Measurements from ENCODE around the gene DTNA.

Gene DTNA

DNA sequence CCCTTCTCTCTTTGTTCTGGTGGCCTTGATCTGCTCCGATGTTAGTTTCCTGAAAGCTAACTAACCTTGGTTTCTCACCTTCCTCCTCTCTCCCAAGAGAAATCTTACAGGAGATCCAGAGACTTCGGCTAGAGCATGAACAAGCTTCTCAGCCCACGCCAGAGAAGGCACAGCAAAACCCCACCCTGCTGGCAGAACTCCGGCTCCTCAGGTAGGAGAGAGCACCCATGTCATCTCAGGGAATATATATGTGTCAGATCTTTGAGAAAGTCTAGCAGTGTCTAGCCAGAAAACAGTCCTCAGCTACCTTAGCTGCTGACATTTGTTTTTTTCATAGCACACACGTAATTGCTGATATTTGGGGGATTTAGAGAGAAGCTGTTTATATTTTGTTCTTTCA is 148.1 kb downstream of the DTNA start:
- no peak for DNase-seq (ENCODE audit: low read depth in 2 of 2)

DNA sequence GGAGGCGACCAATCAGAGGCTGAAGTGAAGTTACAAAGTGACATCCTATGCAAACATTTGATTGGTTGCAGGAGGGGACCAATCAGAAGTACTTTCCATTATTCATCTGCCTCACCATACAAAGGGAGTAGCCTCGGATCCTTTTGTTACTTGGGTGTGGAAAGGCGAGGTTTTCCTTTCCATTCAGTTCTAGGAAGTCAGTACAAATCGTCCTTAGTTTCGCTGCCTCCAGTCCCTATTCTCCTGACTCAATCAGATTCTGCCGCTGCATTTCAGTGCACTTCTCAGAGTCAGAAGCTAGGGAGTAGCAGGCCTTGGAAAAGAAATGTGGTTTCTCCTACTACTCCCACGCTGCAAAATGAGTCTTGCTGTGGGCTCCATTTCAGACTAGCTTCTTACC is 149.4 kb downstream of the DTNA start:
- DNase-seq (ENCODE audit: low read depth in 2 of 2): no peak

DNA sequence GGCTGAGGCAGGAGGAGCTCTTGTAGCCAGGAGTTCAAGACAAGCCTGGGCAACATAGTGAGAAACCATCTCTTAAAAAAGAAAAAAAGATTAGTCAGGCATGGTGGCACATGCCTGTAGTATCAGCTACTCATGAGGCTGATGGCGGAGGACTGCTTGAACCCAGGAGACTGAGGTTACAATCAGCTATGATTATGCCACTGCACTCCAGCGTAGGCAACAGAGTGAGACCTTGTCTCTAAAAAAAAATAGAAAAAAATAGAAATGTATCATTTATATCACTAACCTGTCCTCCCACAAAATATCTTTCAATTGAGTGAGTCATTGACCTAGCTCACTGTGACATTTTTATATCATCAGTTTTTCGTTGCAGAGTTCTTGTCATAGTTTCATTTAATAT is 152.5 kb downstream of the DTNA start:
- DNase-seq (ENCODE audit: low read depth in 2 of 2): no peak

DNA sequence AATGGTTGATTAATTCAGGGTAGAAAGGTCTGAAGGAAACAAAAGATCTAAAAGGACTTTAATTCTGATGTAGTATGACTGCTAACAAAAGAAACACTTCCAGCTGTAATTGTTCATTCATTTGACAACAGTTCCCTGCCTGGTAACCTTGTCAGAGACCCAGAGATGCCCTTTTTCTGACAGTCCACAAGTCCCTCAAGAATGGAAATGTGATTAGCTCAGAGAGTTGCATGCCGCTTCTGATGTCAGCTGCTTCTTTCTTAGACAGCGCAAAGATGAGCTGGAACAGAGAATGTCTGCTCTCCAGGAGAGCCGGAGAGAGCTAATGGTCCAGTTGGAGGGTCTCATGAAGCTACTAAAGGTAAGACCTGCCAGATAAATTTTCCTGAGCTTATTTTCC is 153.6 kb downstream of the DTNA start:
- DNase-seq (ENCODE audit: low read depth in 2 of 2): no peak

DNA sequence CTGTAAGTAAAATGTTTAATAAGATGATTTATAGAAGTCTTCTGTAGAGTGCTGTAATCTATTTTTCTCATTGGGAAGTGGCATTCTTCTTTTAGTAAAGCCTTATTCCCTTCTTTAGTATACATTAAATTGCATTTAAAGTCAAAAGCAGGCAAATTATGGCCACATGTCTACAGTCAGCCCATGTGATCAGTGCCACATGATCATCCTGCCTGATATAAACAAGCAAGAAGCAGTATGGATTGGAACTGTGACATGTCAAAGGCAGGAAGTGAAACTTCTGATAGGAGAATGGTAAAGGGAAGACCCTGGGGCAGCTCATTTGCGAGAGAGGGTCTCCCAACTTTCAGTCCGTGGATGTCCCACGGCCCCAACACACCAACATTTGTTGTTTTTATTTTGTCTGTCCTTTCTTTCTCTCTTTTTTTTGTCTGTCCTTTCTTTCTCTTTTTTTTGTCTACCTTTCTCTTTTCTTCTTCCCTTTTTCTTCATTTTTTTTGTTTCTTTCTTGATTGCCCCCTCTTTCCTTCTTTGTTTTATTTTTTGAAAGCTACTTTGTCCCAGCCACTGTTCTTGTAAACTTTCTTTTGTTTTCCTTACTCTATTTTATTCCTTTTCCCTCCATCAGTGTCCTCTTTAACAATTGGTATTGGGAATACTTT is 154.9 kb downstream of the DTNA start:
- DNase-seq (ENCODE audit: low read depth in 2 of 2): no peak

DNA sequence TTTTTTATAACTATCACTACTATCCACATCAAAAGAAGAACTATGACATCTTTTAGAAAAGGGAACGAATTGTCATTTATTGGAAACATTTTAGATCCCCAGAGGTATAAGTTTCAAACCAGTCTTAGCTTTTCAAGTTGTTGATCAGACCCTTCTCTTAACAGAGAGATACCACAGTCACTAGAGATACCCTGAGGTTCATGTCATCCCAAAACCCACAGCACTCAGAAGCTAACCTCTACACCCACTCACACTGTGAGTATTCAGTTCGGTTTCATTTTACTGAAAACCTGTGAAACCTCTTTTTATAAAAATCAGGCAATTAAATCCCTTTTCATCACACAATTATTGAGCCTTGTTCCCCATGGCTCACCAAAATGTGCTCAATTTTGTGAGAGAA is 156.2 kb downstream of the DTNA start:
- DNase-seq (ENCODE audit: low read depth in 2 of 2): no peak

DNA sequence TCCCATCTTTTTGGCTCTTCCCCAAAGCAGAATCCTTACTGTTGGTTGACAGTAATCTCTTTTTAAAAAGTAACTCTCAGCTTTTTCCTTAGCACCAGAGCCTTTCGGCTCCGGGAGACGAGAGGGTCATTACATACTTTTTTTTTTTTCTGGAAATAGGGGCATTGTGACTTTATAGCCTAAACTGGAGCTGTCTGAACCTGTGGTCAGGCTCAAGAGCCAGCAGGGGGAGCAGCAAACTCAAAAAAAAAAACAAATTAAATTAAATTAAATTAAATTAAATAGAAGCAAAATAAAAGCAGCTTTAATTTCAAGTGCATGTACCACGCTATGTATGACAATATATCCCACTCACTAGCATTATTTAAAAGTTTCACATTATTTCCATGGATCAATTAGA is 156.6 kb downstream of the DTNA start:
- DNase-seq (ENCODE audit: low read depth in 2 of 2): no peak

DNA sequence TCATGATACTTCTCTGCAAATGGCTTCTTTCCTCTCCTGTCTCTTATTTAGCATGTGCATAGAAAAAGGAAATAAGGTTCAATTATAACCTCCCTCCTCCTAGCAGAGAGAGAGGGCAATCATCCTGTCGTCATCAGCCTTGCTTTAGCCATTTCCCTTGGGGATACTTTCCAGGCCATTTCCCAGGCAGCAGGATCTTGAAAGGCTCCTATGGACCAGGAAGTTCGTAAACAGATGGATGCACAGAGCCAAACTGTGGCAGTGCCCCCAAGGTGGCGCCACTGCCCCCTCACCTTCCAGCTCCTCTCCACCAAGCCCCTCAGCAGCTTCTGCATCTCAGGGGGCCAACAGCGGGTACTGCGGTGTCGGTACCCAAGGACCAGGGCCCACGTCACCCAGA is 157.4 kb downstream of the DTNA start:
- no peak for DNase-seq (ENCODE audit: low read depth in 2 of 2)

DNA sequence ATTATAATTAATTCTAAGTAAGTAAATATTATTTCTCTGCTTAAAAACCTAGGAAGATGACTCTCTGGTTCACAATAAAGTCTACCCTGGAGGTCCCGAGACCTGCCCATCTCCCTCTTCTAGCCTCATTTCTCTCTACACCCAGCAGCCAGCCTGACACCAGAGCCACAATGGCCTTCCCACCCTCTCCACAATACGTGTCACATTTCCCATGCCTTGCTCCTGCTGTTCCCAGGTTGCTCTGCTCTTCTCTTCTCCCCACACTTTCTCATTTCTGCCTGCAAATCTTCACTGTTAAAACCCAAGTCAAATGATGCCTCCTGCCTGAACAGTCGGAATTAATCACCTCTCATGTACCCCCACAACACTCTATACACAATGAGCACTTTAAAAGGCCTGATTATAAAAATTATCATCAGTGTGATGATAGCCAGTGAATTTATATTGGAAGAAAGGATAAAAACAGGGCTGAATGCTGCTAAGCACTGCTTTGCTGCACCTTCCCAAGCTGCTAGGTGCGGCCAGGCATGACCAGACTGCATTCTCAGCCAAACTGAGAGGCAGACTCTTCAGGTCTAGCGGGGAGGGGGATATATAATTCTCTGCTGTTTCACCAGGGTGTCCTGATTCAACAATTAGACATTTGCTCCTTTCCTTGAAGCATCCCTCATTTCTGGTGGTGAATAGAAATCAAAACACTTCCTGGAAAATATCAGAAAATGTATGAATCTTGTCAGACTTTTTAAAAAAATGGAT is 160.6 kb downstream of the DTNA start:
- no peak for DNase-seq (ENCODE audit: low read depth in 2 of 2)

DNA sequence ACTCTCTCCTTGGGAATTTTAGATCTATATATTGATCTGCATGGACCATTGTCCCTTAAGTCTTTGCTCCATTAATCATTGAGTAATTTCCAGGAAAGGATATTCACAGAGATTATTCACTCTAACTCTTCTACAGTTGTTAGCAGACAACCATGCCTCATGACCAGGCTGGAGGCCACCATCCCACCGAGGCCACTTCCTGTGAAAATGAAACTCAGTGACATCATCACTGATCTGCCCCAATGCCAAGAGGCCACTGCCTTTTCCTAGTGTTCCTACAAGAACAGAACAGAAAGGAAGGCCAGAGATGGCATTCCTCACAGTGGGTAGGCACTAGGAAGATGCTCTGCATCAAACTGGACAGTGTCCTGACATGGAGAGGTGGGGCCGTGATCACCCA is 161.3 kb downstream of the DTNA start:
- no peak for DNase-seq (ENCODE audit: low read depth in 2 of 2)

DNA sequence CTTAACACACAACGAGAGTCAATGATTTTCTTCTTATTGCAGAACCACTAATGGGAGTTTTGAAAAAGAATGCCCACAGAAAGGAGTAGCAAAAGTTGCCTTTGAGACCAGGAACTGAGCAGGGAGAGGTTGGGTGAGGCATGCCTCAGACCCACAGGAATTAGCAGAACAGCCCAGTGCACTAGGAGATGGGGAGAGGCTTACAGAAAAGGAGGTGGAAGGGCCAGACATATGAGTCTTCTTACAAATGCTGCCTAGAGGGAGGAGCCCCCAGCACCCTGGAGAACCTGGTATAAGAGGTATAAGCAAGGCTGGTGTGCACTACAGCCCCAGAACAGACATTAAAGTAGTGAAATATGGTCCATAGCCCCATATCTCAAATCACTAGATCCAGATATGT is 162.0 kb downstream of the DTNA start:
- DNase-seq (ENCODE audit: low read depth in 2 of 2): no peak

DNA sequence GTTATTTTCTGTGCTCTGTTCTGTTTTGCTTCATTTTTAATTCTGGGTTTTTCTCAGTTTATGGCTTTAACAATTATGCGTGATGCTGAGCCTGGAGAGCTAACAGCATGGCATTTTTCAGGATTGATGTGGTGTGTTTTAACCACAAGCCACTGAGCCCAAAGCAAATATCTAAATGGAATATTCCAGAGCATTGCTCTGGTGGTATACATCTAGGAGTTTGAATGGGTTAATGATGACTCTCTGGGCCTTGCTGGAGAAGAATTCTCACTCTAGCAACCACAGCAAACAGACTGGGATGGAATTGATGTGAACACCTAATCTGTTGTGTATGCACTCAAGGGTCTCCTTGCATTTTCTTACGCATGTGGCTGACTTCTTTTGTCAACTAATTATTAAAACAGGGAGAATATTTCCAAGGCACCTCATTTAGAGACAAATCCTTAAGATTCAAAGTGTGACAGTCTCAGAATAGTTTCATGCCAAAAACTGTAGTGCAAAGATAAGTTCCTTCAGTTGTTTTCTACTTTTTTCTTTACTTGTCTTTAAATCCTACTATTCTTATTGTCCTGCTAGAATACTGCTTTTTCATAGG is 164.0 kb downstream of the DTNA start:
- DNase-seq (ENCODE audit: low read depth in 2 of 2): no peak

DNA sequence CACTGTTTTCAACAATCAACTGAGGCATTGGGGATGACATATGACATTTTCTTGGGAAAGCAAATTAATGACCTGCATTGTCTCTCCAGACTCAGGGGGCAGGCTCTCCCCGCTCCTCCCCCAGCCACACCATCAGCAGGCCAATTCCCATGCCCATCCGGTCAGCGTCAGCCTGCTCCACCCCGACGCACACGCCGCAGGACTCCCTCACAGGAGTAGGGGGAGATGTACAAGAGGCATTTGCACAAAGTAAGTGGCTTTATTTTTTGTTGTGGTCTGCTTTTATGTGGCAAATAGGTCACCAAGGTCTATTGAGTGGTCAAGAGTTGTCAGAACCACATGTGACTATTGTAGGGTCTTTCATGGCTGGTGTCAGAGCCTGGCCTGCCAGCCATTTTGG is 165.1 kb downstream of the DTNA start:
- DNase-seq (ENCODE audit: low read depth in 2 of 2): no peak

DNA sequence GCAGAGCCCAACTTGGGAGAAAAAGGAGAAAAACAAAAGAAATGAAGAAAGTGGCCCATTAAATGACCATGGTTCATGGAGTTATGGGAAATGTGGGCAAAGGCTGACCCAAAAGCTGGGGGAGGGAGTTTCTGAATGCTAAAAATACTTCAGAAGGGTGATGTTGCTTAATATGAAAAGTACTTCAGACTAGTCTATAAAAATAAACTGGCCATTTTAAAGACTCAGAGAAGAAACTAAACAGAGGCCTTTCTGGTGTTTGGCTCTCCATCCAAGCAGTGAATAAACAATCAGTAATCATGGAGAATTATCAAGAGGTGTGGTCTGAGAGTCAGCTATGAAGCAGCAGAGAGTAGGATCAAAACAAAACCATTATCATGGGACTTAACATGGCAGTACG is 170.3 kb downstream of the DTNA start:
- no peak for DNase-seq (ENCODE audit: low read depth in 2 of 2)

DNA sequence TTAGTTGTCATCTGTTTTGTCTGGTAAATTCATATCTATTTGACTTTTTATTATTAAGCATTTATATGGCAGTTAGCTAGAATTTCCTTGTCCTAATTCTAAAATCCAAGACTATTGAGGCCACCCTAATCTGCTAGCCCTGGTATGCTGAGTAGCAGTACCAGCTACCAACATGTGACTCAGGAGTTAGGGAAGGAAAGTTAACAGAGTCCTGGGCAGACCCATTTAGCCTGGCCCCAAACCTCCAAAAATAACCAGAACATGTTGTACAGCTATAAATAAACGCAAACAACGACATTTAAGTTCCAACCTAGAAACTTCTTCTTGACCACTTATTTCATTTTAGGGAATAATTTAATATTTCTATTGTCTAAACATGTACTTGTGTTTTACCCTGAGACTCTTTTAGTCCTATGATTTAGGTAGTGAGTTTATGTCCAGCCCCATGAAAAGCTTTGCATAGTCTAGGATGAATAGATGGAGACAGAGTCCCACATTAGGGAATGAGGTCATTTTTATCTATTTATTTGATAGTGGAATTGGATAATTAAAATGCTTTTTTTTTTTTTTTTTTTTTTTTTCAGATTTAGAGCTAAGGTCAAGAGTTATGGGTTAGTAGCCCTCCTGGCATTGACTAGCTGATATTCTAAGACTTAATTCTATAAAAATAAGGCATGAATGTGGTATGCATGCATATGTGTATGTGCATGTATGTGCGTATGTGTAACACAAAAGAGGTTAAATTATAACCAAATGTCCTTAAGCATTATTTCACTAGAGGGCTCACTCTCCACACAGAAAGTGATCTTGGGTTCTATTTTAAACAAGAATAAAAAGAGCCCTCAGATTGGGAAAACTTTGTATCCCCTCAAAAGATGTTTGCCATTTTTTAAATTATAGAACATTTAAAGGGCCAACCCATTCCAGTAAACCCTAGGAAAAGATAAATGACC is 171.1 kb downstream of the DTNA start:
- no peak for DNase-seq (ENCODE audit: low read depth in 2 of 2)

DNA sequence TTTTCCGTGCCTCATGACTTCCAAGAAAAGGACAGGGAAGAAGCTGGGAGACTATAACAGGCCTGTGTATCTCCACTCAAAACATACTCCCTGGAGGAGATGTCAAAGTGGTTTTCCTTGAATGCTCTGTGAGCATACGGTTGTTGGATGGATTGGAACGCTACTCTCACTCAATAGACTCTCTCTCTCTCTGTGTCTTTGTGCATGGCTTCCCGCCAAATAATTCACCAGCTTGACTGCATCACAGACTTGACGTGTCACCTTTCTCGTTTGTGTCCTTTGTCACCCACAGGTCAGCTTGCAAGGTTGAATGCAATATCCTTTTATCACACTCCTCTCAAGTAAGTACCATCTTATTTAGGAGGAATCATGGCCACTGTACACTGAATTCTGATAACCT is 174.3 kb downstream of the DTNA start:
- DNase-seq (ENCODE audit: low read depth in 2 of 2): no peak

DNA sequence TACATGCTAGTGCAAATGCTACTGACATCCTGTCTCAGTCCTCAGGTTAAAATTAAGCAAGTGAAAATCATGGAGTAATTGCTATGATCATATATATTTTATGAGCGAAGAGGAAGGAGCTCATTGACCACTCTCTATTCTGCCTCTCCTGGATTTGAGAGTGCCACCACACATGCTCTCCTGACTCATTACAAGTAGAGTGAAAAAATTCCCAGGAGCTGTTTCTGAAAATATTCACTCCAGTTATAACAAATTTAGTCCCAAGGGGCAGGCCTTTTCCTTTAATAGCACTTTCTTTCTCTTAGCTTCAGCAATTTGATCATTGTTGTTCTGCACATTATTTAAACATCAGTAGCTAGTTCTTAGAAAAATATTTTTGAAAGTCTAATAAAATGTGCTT is 176.1 kb downstream of the DTNA start:
- DNase-seq (ENCODE audit: low read depth in 2 of 2): no peak

DNA sequence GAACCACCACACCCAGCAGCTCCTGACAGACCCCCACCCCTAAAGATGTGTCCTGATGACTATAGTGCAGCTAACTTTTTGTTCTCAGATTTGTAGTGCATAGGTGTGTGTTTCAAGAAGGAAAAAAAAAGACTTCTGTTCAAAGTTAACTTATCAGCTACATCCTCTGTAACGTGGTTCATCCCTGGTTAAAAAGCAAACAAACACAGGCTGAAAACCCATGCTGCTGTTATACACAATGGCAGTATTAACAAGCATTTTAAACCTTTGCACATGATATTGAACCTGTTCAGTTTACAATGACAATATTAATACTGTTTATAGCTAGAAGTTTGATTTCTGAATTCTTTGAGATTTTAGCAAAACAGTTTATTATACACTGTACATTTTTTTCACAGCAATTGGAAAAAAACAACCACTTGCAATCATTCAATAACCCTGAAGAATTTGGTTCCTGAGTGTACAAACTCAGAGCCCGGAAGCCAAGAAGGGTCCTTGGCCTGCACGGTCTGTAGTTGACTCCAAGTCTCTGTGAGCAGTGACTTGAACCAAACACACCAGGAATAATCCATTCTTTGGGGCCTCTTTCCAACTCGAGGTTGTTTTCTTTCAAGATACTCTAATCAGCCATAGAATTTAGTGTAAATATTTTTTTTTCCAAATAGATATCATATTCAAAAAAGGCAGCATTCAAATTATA is 177.9 kb downstream of the DTNA start:
- no peak for DNase-seq (ENCODE audit: low read depth in 2 of 2)

DNA sequence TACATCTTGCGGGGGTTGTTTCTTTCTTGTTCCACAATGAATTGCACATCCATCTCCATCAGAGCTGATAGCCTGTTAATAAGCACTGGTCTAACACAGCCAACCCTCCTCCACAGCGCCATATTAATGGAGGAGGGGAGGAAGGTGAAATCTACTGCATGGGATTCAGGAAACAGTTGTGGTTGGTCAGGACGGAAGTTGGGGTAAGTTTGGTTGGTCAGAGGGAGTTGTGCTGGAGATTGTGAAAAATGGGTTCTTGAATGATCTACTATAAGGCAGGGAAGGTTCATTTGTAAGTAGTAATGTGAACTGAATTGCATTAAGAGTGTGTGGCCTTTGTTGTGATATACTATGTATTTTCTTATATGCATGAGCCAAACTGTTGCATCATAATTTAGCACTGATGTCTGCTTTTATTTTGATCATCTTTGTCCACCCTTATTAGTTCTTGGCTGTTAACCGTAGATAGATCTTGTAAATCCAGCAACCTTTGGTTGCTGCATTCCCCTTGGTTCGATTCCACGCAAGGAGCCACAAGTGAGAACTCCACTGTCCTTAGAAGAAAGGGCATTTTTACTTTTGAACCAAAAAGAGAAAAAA is 180.5 kb downstream of the DTNA start:
- no peak for DNase-seq (ENCODE audit: low read depth in 2 of 2)

DNA sequence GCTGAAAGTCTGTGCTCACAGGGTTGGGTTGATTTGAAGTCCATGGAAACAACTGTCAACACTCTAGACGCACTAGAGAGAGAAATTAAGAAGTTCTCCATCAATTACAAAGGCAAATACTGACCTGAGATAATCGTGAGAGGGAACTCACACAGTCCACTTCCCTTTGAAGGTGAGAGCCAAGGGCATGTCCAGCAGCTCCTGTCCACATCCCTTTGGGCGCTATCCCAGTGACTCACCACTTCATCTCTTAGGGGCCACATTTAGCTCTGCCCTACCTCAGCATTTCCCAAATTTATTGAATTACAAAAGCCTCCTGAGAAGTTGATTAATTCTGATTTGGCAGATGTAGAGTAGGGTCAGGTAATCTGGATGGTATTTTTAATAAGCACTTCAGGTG is 182.3 kb downstream of the DTNA start:
- no peak for DNase-seq (ENCODE audit: low read depth in 2 of 2)

DNA sequence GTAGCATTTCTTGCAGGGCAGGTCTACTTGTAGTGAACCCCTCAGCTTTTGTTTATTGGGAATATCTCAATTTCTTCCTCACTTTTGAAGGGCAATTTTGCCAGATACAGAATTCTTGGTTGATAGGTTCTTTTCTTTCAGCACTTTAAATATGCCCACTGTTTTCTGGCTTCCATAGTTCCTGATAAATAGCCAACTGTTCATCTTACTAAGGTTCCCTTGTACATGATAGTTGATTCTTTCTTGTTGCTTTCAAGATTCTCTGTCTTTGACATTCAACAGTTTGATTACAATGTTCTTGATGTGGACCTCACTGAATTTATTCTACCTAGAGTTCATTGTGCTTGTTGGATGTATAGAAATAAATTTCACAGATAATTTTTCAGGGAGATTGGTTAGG is 183.1 kb downstream of the DTNA start:
- no peak for DNase-seq (ENCODE audit: low read depth in 2 of 2)
